HG03342 (cell line): ENCODE results near the gene LYSMD2.

ENCODE experiments used
- ATAC-seq: cut with Tn5 transposase; IDR thresholded peaks from one replicate; pipeline ENCODE4 v1.9.1; 2021; ENCODE audit warnings: mild to moderate bottlenecking, moderate library complexity; ENCODE audit not compliant: unreplicated experiment

The LYSMD2 gene

DNA sequence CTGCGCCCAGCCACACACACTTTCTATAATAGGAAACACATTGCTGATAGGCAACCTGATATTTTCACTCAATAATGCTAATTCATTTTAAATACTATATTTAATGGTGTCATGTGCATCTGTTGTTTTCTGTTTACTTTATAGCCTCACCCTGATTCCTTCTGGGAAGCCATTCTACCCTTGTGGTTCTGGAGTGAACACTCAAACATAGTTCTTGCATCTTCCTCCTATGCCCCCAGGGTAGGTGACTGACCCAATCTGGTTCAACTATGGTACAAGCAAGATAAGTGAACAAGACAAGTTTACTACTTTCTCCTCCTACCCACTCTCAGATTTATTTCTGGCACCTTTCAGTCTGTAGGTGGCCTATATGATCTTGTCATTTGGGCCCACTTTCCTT is 60.4 kb downstream of the LYSMD2 start:
- no peak for ATAC-seq

DNA sequence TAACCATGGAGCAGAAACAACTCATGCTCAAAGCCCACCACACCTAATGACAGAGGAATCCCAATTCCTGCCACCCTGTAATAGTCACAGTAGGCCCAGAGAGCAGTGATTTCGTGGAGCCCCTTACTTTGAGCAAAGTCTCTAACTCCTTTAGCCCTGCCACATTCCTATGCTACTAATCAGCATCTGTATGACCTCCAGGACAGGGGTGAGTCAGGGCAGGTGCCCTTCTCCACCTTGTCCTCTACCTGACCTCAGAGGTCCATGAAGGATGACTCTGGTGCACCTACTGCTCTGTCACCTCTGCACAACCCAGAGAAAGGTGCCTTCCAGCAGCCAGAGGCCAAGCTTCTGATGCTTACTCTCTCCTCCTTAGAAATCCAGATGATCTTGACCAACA is 62.2 kb downstream of the LYSMD2 start:
- no peak for ATAC-seq
